GM21390 (cell line): ENCODE data around the gene EXOC2.
A peak's percentile ranks its signal among the peaks of the same experiment; 100 is the strongest.
"Not testable (repeated sequence)": the region's sequence is repeated elsewhere in the genome, so short reads cannot be mapped to it uniquely, and the experiment has no call there.

Experiments used
- ATAC-seq: cut with Tn5 transposase; IDR thresholded peaks from one replicate; pipeline ENCODE4 v1.9.1; 2021; ENCODE audit not compliant: unreplicated experiment

The EXOC2 gene

GRCh38 chr6:641225-641985 lies 51.5 kb downstream of the EXOC2 start:
- no peak for ATAC-seq

DNA sequence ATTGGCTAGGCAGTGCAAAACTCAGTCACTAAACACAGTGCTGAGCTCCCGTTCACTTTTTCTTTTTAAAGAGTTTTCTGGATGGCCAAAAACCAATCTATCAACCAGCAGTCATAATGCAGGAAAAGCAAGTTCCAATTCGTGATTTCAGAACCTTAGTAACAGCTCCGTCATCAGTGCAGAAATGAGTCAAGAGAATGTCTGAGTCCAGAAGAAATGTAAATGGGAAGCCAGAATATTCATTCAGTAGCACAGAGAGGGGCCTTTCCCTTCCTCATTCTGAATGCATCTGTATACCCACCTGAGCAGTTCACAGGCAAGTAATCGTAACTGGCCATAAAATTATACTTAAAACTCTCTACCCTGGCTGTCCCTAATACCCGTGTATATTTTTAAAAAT lies 56.5 kb downstream of the EXOC2 start:
- peak; percentile 74 for ATAC-seq

- no peak for ATAC-seq
Observed at GRCh38 chr6:635233-635632, 57.7 kb downstream of the EXOC2 start.

GRCh38 chr6:633611-634010 lies 59.3 kb downstream of the EXOC2 start:
- ATAC-seq, result no peak

DNA sequence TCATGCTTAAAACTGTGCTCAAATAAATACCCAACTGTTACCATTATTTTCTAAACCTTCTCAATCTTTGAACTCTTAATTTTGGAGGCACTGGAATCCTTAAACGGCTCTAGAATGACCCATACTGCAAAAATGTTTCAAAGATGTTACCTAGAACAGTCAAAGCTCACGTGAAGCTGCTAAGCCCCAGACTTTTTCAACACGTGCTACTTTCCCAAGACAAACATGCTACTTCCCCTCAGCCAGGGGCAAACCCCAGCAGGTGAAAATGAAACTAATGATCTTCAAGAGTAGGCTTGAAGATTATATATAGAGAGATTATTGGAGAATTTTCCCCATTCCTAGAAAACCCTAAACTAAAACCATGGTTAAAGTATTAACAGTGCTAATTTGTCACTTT lies 64.2 kb downstream of the EXOC2 start:
- no peak for ATAC-seq

DNA sequence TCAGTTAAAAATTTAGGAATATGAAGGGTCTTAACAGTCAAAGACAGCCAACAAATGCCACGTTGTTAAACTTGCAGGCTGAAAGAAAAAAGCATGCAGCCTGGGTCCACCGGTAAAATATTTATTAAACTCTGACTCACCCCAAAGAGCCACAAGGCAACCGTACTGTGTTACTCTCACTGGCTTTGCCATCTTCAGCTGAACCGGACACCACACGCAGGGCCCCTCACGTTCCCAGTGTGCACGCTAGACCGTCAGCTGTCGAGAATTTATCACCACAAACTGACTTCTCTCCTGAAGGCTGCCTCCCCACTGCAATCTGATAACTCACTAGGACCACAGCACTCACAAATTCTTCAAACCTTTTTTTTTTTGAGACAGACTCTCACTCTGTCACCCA lies 66.7 kb downstream of the EXOC2 start:
- ATAC-seq, result no peak

DNA sequence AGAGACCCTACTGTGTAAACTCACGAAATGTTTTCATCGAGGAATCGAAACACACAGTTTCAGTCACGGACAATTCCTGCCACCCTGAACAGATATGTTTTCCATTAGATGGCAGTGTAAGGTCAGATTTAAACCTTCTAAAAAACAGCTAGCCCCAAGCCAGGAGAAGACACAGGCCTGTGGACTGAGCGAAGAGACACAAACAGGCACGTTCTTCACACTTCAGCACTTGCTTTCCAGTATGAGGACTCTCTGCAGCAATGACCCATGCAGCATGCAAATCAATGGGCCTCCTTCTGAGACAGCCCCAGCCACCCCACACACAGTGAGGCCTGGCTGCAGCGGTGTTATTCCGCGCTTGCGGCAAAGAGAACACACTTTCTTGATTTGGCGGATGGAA lies 68.0 kb downstream of the EXOC2 start:
- no peak for ATAC-seq

DNA sequence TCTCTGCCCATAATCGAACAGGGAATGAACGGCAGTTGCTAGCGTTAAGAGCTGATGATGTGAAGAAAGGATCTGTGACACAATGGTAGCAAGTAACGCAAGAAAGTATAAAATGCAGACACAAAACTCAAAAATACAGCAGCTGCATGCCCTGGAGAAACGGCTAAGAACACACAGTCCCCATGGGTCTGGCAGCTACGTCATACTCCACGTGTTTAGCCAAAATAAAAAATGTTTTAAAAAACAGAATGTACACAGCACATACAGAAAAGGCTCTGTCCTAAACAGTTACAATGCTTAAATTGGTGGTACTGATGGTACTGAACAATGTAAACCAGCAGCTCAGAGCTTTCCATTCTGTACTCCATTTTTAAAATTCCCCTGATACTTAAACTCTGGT lies 70.5 kb downstream of the EXOC2 start:
- no peak for ATAC-seq

GRCh38 chr6:621931-622330 lies 71.0 kb downstream of the EXOC2 start:
- ATAC-seq, result no peak

- no peak for ATAC-seq
Observed at GRCh38 chr6:620950-621349, 72.0 kb downstream of the EXOC2 start.

GRCh38 chr6:620166-620565 lies 72.8 kb downstream of the EXOC2 start:
- no peak for ATAC-seq

- ATAC-seq, result no peak
Observed at GRCh38 chr6:617456-618100, 75.4 kb downstream of the EXOC2 start.

- ATAC-seq, result no peak
Observed at GRCh38 chr6:613981-614380, 79.0 kb downstream of the EXOC2 start.

- ATAC-seq, result no peak
Observed at GRCh38 chr6:611928-612327, 81.0 kb downstream of the EXOC2 start.

DNA sequence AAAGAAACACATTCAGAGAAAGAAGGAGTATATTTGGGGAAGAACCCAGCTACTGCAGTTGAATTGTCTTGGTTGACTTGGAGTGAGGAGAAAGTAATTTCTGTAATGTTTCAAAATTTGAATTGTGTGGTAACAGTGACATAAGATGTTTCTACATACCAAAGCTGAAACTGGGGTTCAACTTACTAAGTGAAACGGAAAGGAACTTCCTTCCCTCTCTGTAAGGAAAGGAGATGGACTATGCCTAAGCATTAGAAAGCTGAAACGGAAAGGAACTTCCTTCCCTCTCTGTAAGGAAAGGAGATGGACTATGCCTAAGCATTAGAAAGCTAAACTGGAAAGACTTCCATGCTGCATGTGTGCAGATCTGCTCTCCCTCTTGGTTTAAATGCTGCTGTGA lies 82.1 kb downstream of the EXOC2 start:
- no peak for ATAC-seq

DNA sequence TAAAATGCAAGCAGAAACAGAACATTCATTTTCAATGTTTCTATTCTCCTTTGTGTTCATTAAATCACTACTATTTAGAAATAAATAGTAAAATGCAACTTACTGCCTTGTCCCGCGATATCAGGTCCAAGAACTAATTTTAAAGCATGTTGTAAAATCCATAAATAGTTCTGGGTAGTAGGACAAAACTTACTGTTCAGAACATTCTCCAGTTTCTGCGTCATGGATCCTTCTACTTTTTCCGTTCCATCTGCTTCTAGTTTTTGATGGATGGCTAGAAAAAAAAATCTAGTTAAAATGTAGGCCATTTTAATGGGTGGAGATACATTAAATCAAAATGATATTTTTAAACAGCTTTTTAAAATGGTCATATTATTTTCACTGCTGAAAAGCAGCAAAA lies 83.0 kb downstream of the EXOC2 start:
- no peak for ATAC-seq

DNA sequence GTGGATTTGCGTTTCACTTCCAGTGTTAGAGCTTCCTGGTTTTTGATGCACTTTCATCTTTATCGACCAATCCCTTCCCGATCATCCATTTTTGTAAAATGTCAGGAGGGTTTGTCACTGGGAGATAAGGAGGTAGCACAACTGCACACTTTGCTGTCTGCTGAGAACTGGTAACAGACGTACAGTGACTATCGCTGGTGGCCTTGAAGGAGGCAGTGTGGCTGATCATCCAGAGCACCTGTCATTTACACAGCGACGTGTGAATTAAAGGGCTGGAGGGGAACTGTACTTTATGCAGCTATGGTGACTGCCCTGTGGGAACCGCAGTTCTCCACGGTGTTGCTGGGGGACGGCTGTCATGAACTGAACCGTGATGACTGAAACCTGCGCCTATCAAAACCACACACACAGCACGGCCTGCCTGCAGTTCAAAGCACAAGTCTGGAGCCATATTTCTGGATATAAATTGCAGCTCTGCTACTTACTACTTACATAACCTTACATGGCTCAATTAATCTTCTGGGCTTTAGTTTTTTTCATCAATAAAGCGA lies 86.0 kb downstream of the EXOC2 start:
- ATAC-seq, result no peak

- ATAC-seq, result not testable (repeated sequence)
Observed at GRCh38 chr6:605895-606294, 87.0 kb downstream of the EXOC2 start.

DNA sequence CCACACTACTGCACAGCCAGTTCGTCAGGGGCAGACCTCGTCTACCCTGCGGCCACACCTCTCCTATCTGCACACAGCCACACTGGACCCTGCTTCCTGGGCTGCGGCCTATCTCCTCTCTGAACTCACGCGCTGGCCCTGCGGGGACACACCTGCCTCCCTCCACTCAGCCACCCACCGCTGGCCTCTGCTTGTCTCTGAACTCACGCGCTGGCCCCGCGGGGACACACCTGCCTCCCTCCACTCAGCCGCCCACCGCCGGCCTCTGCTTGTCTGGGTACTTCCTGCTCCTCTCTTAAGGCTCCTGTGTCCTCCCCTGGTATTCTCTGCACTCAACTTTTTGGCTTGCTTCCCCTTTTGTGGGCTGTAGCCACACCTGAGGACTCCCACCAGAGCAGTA lies 88.4 kb downstream of the EXOC2 start:
- ATAC-seq, result no peak

- ATAC-seq, result no peak
Observed at GRCh38 chr6:603265-603664, 89.7 kb downstream of the EXOC2 start.

DNA sequence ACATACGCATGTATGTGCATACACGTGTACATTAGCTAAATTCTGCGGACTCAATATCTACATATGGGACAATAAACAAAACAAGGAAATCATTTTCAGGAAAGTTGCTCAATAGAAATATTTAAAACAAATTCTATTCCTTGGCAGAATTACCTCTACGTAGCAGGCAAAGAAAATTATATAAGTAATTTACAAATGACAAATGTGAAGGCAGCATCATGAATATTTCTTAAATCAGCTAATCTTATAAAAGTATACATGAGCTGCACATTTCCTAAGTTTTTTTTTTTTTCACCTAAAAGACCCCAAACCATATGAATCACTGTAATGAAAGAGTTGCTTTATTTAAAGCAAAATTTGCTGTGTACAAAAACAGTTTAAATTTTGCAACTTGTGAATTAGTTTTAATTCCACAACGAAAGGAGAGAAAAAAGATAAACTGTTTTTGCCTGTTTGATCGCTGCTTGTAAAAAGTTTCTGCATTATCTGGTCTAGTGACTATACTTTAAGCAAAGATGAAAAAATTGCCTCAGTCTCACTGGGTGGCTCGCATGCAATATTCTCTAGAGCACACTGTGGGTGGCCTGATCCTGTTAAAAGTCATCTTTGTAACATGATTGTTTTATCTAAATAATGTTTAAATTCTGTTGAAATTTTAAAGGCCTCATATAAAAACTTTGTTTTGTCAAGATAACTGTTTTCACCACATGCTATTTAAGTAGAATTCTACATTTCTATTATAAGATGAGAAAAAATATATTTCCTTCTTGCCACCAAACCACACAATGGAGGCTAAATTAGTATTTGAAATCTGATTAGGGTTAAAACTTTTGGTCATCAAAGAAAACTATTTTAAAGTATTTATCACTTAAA lies 93.1 kb downstream of the EXOC2 start:
- ATAC-seq, result no peak

DNA sequence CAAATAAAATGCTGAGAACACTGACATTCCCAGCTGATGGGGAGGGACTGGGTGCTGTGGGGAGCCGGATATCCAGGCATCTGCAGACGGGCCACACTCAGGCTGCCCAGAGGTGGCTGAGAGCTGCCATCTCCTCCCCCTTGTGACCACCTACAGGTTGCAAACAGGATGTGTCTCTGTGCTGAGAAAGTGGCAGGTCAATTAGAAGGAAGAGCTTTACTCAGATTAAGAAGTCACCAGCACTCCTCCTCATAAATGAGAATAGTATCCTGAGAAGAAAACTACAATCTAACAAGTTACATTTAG lies 99.1 kb downstream of the EXOC2 start:
- no peak for ATAC-seq
